NCI-H748 (cell line): ENCODE results near the gene LAMA2.

Source experiments
- DNase-seq: peaks from one replicate; lab custom pipeline; 2025; ENCODE audit not compliant: unreplicated experiment; lab: John Stamatoyannopoulos, UW

The LAMA2 gene

DNA sequence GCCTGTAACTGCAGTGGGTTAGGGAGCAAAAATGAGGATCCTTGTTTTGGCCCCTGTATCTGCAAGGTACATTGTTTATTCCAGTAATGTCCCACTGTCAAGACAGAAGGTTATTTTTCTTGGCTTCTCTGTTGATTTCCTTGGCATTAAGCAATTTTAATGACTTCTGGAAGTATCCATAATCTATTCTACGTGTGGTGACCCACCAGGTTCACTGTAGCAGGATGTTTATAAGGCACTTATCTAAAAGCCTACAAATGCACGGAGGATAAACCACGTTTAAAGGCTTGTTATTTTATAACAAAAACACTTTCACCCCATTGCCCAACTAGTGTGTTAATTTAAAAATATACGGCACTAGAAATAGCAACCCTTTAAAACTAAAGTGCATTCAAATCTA, 294.9 kb downstream of the LAMA2 start:
- DNase-seq = no peak

DNA sequence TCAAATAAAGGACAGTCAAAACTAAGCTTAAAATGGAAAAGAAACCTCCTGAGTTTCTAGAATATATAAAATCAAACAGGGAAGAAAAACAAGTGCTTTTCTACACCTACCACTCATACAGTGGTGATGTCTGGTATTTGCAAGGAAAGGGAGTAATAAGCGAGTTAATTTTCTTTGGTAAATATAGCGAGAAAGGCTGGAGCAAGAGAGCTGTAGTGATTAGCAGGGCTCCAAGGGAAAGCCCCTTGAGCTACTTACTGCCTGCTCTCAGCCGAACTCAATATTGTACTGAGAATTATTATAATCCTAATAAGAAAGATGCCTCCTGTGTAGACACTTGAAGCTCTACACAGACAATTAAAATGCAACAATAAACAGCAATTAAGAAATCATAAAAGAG, 296.3 kb downstream of the LAMA2 start:
- no peak for DNase-seq

GRCh38 chr6:129181001-129181400, 298.1 kb downstream of the LAMA2 start:
- no peak for DNase-seq

- no peak for DNase-seq
Measured at GRCh38 chr6:129183187-129183591, 300.3 kb downstream of the LAMA2 start.

- DNase-seq = no peak
Measured at GRCh38 chr6:129183681-129184301, 300.9 kb downstream of the LAMA2 start.

DNA sequence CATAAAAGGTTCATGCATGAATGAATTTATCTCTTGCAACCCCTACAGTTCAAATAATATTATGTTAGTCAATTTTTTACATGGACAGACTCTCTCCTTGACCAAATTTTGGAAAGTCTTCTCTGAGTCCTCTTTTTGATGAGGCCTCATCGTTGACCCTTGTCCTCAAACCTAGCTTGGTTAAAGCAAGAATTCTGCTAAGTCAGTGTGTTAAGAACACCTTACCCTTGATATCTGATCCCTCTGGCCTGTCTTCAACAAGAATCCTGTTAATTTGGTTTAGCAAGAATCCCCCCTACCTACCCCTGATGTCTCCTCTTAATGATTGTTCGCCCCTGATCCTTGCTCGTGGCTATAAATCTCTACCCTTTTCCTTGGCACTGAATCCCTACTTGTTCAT, 301.4 kb downstream of the LAMA2 start:
- no peak for DNase-seq

DNA sequence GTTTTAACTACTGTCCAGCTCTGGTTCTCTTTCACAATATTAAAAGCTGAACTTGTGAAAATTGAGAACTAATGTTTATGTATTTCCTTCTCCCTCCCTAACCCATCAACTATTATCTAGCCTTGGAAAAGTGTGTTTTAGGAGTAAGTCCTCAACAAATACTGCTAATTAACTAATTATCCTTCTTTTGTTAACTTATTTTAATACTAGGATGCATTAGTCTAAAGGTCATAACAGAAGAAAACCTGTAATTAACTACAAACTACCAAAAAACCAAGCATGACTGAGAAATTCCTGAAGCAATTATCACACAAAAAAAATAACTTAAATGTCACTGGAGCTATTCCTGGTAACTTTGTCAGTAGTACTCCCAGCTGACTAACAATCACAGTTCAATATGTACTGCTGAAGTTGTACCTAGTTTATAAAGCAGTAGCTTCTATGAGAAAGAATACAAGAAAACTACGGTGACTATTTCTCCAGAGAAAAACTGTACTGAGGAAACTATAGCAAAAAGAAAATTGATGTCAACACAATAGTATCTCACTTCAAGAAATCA, 301.9 kb downstream of the LAMA2 start:
- no peak for DNase-seq

GRCh38 chr6:129186988-129187387, 304.1 kb downstream of the LAMA2 start:
- no peak for DNase-seq

- DNase-seq = no peak
Measured at GRCh38 chr6:129188306-129188705, 305.4 kb downstream of the LAMA2 start.

DNA sequence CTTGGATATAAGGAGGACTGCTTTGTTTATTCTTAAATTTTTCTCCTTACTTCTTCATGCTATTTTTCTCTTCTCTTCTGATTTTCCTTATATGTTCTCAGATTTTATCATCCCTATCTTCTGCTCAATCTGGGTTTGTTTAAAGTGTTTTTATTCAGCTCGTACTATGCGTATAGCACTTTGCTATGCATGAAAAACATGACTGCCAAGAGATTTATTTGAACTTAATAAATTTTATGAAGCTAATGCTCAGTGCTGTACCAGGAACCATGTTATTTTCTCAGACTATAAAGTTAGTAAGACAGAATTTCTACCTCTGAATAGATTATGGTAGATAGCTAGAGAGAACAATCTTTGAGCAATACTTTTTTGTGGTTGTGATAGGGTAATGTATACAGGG, 305.9 kb downstream of the LAMA2 start:
- no peak for DNase-seq

DNA sequence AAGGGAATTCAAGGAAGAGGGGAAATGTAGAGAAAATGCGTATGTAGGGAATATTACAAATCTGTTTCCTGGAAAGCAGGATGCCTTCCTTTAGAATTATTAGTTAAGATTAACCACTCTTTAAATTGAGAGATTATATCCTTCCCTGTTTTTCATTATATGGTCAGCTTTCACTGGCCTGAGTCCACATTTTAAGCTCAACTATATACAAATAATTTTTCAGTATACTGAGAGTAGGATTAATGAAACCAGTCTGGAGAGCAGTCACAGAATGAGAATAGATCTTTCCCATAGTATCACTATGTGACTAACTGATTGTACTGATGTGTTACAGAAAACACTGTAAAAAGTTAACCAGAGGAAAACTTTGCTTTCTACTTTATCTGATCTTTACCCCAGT, 306.3 kb downstream of the LAMA2 start:
- DNase-seq = no peak

- no peak for DNase-seq
Measured at GRCh38 chr6:129191235-129191634, 308.3 kb downstream of the LAMA2 start.

DNA sequence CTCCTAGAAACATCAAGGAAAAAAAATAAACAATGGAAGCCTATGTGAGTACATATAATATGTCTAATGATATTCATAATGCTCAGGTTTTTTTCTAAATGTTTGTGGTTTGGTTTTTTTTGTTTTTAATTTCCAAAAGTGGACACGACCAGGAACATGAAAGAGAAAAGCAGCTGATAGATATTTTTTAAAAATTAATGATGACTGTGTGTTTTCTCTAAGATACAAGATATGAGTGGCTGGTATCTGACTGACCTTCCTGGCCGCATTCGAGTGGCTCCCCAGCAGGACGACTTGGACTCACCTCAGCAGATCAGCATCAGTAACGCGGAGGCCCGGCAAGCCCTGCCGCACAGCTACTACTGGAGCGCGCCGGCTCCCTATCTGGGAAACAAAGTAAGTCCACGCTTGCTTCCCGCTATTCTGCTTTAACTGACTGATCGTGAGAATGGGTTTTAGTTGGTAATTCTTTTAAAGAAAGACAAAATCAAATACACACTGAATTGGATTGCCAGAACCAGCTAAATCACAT, 309.6 kb downstream of the LAMA2 start:
- DNase-seq = no peak

- no peak for DNase-seq
Measured at GRCh38 chr6:129194306-129194941, 311.5 kb downstream of the LAMA2 start.

- no peak for DNase-seq
Measured at GRCh38 chr6:129195161-129195560, 312.2 kb downstream of the LAMA2 start.

DNA sequence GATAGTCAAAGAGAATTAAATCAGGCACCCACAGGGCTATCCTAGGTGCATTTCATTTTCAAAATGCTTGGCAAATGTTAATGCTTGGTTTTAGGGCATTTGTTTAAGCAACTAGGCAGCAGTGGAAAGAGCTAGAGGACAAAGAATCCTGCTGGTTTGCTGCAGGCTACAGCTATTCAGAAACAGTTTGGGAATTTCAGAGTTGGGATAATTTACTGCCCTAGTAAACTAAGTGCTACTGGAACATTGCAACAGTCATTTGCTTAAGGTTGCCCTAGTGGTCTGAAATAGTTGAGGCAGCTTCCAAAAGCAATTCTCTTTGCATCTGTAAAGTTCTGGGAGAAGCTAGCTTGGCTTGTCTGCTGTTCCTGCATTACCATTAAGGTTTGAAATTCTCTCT, 312.7 kb downstream of the LAMA2 start:
- no peak for DNase-seq

GRCh38 chr6:129197154-129197553, 314.2 kb downstream of the LAMA2 start:
- no peak for DNase-seq

DNA sequence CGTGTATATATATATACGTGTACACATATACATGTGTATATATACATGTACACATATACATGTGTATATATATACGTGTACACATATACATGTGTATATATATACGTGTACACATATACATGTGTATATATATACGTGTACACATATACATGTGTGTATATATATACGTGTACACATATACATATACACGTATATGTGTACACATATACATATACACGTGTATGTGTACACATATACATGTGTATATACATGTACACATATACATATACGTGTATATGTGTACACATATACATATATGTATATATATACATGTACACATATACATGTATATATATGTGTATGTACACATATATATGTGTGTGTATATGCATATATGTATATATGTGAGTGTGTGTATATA, 317.2 kb downstream of the LAMA2 start:
- DNase-seq = no peak

DNA sequence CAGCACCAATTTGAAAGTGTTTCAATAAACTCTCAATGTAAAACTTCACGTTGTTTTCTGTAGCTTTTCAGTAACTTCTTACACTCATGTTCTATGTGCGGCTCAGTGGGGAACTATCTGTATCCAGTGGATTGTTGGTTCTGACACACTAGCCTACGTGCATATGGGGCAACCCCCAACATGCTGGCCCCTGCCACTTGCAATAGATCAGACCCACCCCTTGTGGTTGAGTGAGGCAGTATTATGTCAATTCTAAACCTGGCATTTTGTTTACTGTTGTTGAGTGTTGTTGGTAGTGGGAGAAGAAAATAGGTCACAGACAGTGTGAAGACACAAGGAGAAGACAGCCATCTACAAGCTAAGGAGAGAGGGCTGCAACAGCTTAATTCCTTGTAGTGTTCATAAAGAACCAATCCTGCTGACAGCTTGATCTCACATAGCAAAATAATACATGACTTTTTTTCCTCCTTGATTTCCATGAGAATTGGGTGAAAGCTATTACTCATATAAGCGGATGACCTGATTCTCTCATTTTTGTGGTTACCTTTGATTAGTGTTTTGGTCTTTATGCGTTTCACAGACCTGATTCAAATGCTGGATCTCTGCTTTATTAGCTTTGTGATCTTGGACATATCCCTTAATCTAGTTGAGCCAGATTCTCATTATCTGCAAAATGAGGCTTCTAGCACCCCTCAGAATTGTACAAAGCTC, 320.4 kb downstream of the LAMA2 start:
- DNase-seq = no peak

DNA sequence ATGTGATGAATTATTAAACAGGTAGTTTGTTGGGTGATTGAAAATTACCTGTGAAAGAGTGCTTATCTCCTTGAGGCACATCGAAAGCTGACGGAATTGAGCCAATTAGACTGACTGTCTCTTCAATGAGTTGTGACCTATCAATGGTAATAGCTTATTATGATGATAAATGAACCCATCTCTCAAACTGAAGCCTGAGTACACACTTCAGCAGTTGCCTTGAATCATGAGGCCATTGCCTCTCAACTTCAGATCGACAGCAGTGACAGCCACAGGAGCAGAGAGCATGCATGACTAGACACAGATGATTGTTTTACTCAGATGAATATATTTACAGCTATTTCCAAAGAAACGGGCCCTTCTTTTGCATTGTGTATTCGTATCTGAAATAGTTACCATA, 323.9 kb downstream of the LAMA2 start:
- peak; percentile 95 for DNase-seq

GRCh38 chr6:129207832-129208231, 324.9 kb downstream of the LAMA2 start:
- DNase-seq = no peak
